GM10248 (cell line): ENCODE results near the gene ATP2B2.

ENCODE experiments used
- CTCF ChIA-PET: fragments of 300-600 bp; sonication (Branson Sonifier 250); formaldehyde crosslinking; extraction: SDS; loops from one replicate; lab custom pipeline; 2021; ENCODE audit warnings: antibody characterized with exemption; lab: Yijun Ruan, JAX
- POLR2A ChIA-PET: fragments of 350-650 bp; sonication (Branson Sonifier 250); formaldehyde crosslinking; extraction: SDS; loops from one replicate; lab custom pipeline; 2020; ENCODE audit warnings: antibody characterized with exemption; lab: Yijun Ruan, JAX
- DNase-seq: peaks from one replicate; pipeline ENCODE4 v3.0.0; 2012; ENCODE audit errors: extremely low spot score
- CTCF ChIP-seq: IDR thresholded peaks from 2 replicates; pipeline ENCODE4 v1.5.1; 2012; ENCODE audit warnings: mild to moderate bottlenecking, low read depth; ENCODE audit errors: extremely low read depth, missing control alignments, control extremely low read depth

ATP2B2 gene

GRCh38 chr3:10376353-10376752 is 129.0 kb downstream of the ATP2B2 start:
- CTCF ChIA-PET: no interaction called here
- no peak for DNase-seq
- POLR2A ChIA-PET: no interaction called here
- TF ChIP-seq CTCF: no peak

GRCh38 chr3:10375296-10376053 is 129.9 kb downstream of the ATP2B2 start:
- TF ChIP-seq CTCF: no peak
- DNase-seq: no peak
- ChIA-PET CTCF (interaction anchor here (1.0 kb wide), 1 partner anchor 9 kb away, joined by 3 read pairs; no protein-coding TSS in a partner anchor), POLR2A (no interaction called here)

GRCh38 chr3:10374311-10374710 is 131.1 kb downstream of the ATP2B2 start:
- ChIA-PET POLR2A (no interaction called here), CTCF (no interaction called here)
- DNase-seq: no peak
- no peak for TF ChIP-seq CTCF

GRCh38 chr3:10373686-10374261 is 131.6 kb downstream of the ATP2B2 start:
- TF ChIP-seq CTCF: no peak
- no peak for DNase-seq
- ChIA-PET POLR2A (no interaction called here), CTCF (interaction anchor here (1.0 to 1.1 kb wide), 2 partner anchors 12 to 365 kb away, joined by 3 read pairs; no protein-coding TSS in a partner anchor)

GRCh38 chr3:10371789-10372188 is 133.6 kb downstream of the ATP2B2 start:
- ChIA-PET POLR2A (no interaction called here), CTCF (no interaction called here)
- TF ChIP-seq CTCF: no peak
- DNase-seq: no peak

- POLR2A ChIA-PET: no interaction called here
- TF ChIP-seq CTCF: no peak
- no peak for DNase-seq
- CTCF ChIA-PET: interaction anchor here (1.0 kb wide), 1 partner anchor 10 kb away, joined by 5 read pairs; no protein-coding TSS in a partner anchor
These were observed 134.2 kb downstream of the ATP2B2 start for GRCh38 chr3:10371167-10371566.
